ENCODE data around the gene PDLIM1.

Gene PDLIM1, protein sequence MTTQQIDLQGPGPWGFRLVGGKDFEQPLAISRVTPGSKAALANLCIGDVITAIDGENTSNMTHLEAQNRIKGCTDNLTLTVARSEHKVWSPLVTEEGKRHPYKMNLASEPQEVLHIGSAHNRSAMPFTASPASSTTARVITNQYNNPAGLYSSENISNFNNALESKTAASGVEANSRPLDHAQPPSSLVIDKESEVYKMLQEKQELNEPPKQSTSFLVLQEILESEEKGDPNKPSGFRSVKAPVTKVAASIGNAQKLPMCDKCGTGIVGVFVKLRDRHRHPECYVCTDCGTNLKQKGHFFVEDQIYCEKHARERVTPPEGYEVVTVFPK
- total RNA-seq, result 0.09 to 0.66 reads per million in 2 experiments

DNA sequence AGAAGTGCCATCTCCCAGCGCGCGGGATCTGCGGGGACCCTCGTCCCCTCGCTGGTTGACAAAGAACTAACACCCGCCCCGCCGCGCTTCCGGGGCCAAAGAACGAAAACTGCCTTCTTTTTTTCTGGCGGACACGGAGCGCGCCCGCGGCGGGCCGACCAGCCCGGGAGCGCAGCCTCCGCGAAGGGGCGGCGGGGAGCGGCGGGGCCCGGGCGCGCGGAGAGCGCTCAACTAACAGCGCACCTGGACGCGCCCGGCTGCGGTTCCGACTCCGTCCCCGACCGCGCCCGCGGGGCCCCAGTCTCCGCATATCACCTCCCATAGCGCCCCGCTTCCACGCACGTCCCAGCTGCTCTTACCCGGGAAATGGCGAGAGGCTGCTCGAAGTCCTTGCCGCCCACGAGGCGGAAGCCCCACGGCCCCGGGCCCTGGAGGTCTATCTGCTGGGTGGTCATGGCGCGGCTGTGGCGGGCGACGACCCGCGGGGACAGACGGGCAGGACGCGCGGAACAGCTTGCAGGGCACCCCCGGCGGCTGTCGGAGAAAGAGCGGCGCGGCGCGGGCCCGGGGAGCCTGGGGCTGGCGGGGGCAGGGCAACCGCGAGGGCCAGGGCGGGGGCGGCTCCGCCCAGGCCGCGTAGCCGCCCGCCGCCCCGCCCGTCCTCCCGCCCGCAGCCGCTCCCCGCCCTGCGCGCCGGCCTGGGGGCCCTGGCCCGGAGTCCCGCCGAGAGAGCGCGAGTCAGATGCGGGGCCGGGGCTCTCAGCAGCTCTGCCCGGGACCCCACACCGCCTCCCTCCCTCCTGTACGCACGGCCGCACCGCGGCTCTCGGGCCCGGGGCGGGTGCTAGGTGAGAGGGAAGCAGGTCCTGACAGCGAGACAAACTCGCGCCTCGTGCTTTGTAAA lies at the start of gene PDLIM1:
TSS of gene PDLIM1 (minus strand) at position 543 of the 904 bp plus-strand sequence. CDS start at position 455, 88 bp downstream.
- no peak for DNase-seq (ENCODE audit: low read depth)

DNA sequence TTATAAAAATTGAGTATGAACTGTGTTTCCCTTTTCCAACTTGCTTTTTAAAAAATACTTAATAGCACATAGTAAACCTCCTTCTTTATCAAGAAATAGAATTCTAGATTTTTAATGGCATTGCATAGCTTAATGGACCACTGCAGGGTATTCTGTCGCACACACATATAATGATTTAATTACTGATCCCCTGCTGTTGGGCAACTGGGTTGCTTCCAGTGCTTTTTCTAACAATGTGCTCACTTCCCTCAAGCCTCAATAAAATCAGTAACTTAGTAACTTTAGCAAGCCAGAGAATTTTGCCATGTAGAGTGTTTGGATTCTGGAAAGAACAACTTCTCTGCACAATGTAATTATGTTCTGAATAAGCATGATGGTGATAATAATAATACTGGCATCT lies 49.1 kb upstream of the PDLIM1 start:
- no peak for DNase-seq (ENCODE audit: low read depth)

DNA sequence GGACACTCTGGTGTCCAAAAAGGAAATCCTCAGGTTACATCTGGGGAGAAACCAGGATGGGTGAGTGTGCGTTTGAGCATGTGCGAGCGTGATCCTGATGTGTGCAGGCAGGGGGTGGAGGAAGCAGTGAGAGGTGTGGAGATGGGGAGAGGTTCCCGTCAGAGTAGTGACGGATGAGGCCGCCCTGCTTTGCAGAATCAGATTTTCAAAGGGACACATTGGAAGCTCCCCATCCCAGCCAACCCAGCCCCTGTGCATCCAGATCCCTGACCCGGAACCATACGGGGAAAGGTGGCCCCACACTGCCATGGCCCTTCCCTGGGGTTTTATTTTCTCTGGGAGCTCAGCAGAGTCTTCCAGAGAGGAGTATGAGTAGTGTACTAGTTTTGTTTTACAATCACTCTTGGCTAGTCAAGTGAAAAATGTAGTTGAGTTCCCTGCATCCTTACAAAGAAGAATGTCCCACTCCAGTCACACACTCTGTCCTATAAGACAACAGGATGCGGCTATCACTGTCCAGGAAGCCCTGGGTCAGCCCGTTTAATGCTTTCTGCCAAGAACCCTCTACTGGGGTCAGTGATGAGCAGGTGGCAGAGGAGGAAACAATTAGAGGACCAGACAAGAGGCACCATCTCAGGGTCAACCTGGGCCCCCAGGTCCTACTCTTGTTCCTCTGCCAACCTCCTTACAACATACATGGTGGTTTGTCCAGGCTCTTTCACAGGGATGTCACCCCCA lies 46.8 kb upstream of the PDLIM1 start:
- DNase-seq (ENCODE audit: low read depth), result no peak

DNA sequence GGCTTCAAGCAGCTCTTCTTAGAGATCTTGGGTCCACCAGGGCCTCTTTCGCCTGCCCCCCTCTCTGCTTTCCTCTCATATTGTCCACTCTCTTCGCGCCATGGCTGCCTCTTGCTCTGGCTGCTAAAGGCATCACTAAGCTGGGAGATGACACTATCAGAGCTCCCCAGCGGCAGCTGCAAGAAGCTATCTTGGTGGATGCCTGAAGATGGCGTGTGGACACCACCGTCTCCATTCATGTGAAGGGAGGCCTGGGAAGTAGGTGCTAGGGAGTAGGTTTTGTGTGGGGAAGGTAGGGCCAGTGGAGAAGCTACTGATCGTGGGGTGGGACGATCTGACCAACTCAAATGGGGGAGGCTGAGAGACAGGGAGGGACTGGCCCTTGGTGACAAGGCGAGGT lies 45.9 kb upstream of the PDLIM1 start:
- no peak for DNase-seq (ENCODE audit: low read depth)

DNA sequence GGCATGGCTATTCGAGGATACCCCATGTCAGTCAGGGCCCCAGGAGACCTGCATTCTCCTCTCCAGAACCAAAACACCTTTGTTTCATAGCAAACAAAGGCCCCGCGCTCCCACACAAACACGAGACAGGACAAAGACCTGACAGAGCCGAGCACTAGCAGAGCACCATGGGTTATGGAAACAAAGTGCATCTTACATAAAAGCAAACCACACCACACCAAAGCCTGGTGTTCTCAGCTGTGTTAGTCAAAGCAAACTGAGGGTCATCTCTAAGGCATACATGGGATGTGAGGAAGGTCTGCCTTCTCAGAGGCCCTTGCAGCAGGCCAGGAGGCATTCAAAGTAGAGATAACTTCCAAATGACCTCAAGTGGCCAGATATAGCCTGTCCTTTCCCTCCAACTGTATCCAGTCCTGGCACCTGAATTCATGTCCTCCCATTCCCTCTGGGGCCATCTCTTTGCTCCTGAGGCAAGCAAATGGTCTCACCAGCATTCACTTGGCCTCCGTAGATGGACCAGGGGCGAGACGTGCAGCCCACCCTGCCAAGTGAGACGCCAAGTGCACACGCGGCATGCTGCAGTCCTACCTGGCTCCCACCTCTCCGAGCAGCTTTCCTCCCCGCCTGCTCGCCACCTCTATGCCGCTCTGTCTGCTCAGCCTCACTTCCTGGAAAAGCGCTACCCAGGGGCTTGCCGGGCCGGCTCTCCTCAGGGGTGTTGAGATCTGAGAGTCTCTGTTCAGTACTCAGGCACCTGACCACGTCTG lies 45.3 kb upstream of the PDLIM1 start:
- no peak for DNase-seq (ENCODE audit: low read depth)

DNA sequence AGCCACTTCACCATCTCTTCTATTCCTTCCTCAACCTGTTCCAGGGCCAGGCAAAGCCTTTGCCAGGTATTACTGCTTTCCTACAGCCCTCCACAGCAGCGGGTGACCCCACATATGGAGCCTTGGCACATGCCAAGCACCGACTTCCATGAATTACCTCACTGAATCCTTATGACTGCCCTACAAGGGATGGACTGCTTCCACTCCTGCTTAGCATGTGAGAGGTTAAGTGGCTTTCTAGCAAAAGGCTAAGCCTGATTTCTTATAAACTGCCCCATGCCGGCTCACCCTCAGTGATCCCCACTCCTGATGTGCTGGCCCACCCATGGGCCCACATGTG lies 44.0 kb upstream of the PDLIM1 start:
- DNase-seq (ENCODE audit: low read depth), result no peak

DNA sequence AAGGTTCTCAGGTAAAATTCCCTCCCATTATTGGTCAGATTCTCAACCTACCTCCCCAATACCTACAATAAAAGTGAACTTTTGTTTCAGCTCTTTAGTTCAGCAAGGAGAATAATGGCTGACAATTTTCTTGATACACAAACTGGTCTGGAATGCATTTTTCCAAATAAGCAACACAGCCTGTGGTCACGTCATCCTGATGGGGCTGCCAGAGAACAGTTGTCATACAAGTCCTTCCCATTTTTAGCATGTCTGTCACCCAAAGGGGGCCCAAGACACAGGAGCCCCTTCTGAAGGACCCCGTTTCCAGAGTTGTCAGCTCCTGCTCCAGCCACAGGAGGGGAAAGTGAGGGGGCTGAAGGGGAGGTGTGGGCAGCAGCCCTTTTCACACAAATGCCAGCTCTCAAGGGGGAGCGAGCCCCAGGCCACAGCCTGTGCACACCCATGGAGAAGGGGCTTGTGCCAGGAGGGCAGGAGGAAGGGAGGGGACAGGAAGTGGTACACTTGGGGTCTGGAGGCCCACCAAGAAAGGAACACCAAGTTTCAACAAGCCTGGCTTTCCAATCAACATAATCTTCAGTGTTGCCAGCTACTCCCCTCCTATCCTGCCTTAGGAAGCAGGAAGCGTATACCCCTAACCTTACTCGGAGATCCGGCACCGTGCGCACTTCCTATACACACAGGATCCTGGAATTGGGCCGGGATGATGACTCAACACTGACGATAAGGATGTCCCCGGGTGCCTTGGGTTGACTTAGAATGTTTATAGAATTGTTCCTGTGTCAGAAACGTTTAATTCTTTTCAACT lies 43.4 kb upstream of the PDLIM1 start:
- DNase-seq (ENCODE audit: low read depth), result no peak

DNA sequence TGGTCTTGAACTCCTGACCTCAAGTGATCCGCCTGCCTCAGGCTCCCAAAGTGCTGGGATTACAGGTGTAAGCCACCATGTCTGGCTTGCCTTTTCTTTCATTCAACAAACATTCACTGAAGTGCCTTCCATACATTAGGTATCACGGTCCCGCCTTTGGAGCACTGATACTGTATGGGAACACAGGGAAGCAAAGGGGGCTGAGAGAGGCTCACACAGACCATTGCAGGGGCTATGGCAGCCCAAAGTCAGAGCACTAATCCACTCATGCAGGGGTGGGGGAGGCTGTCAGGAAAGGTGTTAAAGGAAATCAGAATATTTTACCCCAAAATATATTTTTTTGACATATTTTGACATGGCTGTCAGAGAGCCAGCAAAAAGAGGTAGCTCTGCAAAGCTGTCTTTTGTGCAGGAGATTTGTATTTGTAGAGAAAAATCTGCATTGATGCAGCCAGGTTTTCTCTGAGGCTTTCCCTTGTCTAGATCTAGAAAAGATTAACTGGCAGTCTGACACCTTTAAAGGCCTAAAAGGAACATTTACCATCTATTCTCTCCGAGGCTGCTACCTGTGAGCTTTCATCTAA lies 42.0 kb upstream of the PDLIM1 start:
- DNase-seq (ENCODE audit: low read depth), result no peak

DNA sequence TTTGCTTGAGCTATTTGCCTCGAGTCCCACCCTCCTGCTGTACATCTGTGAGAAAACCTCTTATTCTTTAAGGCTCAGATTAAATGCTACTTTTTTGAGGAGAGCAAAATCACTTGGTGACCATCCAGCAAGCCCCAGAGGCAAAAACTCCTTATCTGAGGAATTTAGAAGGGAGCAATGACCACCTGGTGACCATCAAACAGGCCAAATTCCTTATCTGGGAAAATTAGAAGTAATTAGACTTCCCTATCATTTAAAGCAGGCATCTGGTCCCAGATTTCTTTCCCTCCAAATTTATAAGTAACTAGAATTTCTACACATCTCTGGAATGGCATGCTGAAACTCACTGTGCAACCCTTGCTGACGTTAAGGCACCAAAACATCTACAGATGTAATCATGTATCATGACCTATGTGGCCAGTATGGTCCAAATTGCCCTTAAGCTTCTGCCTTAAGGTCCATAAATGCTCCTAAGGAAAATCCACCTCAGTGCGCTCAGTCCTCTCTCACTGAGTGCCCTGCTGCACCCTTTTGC lies 40.9 kb upstream of the PDLIM1 start:
- no peak for DNase-seq (ENCODE audit: low read depth)

DNA sequence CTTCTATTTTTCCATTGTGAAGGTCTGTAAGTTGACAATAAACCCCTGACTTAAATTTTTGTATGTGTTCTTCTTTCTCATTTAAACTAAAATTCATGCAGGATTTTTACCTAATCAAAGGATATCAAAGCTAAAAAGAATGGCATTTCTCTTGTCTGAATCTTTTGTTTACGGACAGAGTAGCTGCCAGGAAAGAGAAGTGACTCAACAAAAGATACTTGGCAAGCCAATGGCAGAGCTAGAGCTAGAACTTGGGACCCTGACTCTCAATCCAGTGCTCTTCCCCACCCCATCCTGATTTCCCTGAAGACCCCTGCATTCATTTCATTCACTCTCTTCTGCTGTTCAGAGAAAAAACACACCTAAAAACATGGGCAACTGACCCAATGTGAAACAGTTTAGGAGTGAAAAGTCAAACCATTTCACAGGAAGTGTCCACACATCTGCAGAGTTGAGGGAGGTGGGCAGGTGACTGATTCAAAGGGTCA lies 40.2 kb upstream of the PDLIM1 start:
- DNase-seq (ENCODE audit: low read depth), result no peak

DNA sequence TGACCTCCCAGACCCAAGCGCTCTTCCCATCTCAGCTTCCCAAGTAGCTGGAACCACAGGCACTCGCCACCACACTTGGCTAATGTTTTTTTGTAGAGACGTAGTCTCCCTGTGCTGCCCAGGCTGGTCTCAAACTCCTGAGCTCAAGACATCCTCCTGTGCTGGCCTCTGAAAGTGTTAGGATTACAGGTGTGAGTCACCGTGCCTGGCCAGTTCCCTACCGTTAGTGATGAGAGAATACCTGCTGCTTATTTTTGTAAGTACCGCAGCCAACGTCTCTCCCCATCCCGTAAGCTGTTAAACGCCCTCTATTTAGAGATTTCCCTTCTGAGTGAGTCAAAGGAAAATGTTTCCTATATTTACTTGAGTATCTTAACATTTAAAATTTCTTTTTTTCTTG lies 38.5 kb upstream of the PDLIM1 start:
- DNase-seq (ENCODE audit: low read depth), result no peak

DNA sequence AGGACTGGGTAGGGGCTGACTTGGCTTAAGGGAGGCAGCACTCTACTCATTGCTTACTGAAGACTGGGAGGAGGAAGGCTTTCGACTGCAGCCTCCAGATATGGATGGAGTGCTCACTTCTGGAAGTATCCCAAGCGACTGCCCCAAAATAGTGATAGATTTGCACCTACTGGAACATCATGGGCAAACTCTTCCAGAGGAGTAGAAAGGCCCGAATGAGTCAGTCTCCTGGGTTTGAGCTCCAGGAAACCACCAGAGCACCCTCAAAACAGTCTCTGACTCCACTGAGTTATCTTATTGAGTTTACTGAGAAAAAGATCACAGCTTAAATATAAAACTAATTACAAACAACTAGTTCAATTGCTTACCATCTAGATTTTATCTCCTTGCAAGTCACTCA lies 37.2 kb upstream of the PDLIM1 start:
- DNase-seq (ENCODE audit: low read depth), result no peak

DNA sequence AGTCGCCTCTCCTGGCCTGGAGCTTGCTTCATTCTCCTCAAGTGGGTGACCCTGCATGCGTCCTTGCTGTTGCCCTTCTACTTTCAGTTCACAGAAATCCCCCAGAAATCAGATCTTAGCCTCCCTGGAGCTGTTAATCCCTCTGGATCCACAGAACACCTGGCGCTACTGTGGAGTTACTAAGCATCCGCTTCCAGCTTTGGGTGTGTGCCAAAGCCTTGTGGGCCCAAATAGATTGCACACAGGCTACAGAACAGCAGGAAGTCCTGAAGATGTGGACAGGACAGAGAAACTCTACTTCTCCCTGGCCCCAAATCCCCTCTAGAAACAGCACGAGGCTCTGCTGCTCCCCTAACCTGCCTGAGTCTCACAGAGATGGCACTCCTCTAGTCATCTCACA lies 36.6 kb upstream of the PDLIM1 start:
- DNase-seq (ENCODE audit: low read depth), result no peak

DNA sequence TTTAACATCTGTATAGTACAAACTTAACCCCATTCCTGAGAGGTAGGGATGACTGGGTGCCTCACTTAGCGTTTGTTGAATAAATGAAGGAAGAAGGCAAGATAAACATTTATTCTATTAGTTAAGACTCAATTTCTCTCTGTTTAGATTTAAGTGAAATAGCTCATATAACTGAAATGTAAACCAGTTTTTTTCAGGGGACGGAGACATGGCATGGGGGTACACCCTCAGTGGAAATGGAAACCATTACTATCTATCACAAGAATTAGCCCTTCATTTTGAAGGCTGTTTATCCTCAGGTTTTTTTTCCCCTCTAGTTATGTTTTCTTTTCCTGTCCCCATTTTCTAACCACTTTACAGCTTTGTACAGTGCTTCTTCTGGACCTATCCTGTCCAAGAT lies 35.6 kb upstream of the PDLIM1 start:
- DNase-seq (ENCODE audit: low read depth), result no peak

DNA sequence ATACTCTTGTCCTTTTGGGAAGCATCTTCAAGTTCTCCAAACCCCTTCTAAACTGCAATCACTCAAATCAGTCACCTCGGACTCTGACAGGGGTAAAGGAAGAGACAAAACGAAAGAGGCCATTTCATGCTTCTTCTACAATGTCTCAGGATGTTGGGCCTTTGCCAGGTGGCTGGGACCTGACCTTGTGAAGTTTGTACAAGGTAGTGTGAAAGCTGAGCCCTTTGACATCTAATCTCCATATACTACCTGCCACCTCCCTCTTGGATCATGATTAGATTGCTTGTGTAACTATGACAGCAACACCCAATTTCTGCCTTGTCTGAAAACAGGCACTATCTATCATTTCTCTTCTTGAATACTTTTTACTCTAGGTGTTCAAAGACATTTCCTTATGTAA lies 35.1 kb upstream of the PDLIM1 start:
- DNase-seq (ENCODE audit: low read depth), result no peak

DNA sequence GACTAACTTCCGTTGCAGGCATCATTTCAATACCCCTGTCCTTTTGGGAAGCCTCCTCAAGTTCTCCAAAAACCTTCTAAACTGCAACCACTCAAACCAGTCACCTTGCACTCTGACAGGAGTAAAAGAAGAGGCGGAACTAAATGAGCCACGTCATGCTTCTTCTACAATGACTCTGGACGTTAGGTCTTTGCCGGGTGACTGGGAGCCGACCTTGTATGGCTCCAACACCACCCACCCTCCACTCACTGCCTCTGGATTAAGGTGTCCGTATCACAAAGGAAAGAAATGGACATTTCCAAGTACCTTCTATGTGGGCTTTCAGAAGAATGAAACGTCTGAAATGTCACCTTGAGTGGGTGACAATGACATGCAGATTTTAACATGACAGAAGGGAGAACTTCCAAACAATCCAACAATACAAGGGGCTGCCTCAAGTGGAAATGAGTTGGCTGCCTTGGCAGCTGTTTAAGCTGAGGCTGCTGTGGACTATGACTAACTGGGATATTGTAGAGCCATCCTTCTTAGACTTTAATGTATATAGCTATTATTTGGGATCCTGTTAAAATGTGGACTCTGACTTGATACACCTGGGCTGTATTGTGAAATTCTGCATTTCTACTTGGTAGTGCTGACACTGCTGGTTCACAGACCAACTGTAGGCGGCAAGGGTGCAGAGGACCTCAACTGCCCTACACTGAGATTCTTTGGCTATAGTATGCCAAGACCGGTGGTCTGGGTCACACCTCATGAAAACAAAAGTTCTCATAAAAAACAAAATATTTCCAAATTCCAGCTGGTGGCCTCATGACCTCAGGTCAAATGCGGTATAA lies 33.8 kb upstream of the PDLIM1 start:
- DNase-seq (ENCODE audit: low read depth), result no peak

DNA sequence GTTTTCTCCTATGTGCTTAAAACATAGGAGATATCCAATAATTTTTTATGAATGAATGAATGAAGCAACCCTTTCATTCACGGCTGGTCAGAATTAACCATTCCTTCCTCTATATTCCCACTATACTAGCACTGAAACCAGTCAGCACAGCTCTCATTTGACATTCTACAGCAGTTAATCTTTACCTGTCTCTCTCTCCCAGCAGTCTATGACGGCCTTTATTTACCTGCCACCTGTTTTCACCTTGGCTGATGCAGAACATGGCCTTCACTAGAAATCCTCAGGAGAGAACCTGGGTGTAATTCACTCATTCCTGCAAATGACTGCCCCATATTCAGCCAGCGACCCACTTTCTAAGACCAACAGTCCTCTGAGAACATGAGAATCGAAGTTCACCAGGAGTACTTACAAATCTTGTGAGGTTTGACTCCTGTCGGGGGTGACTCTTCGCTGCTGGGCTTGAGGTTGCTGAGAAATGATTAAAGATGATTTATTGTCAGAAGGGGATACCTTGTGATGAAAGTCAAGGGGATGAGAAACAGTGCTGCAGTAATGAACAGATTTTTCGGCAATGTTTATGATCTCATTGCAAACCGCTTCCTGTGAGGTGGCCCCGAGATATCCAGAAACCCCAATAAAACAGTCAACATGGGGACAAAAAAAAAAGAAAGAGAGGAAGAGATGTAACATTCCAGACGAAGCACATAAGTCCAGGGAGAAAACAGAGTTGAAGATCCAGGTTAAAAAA lies 30.9 kb upstream of the PDLIM1 start:
- no peak for DNase-seq (ENCODE audit: low read depth)

DNA sequence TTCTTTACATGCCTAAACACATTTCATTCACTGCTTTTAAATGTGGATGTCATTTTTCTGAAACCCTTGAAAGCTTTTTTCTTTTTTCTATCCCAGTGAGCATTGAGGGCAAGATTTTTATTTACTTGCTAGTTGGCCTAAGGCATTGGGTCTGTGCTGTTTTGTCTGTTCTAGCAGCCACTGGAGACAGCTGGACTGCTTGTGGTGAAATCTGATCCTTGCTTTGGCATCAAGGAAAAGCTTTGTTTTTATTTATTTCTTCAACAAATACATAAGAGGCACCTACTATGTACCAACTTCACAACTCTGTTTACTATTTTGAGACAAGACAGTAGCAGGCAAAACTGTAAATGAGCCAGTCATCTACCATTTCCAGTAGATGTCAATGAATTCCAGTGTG lies 28.4 kb upstream of the PDLIM1 start:
- no peak for DNase-seq (ENCODE audit: low read depth)

DNA sequence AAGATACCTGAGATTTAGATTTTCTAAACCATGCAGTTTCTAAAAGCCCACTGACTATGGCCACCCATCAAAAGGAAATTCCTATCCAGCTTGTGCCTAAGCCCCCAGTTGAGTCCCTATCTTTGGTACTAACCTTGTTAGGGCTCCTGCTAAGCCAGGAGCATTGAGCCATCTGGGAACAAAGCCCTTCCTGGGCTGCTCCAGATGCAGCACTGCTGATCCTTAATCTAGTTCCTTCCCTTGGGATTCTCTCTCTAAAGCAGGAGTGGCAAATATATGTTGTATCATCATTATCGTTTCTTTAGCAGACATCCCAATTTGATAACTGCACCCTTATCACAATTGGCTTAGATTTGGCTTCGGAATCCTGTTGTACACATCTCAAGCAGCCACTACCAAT lies 24.7 kb upstream of the PDLIM1 start:
- DNase-seq (ENCODE audit: low read depth), result no peak

Data from T follicular helper cell (primary cell).